ENCODE measurements around the gene FBXO42.

- TF ChIP-seq CTCF (IDR thresholded peaks at IDR 0.05) (no peak), EZH2 (IDR thresholded peaks at IDR 0.05) (no peak)
Observed at GRCh38 chr1:16230744-16231143, 121.5 kb downstream of the FBXO42 start.
